ENCODE measurements around the gene CRTAC1.

Gene CRTAC1

GRCh38 chr10:98030093-98030821 lies at the start of gene CRTAC1:
TSS of gene CRTAC1 (minus strand) at chr10:98030621. CDS start at chr10:98030472, 149 bp downstream.
- DNase-seq (ENCODE audit: low read depth in 1 of 2, low spot score in 1 of 2) = no peak
- no peak for TF ChIP-seq JUND (IDR thresholded peaks at IDR 0.05; ENCODE audit: low read depth)
- in situ Hi-C loops (cut with HindIII; ENCODE audit: low pct_unique_long_range_greater_than_20kb, low sequenced_read_pairs) = no loop called here

- in situ Hi-C loops (cut with HindIII; ENCODE audit: low pct_unique_long_range_greater_than_20kb, low sequenced_read_pairs) = no loop called here
- DNase-seq (ENCODE audit: low read depth in 1 of 2, low spot score in 1 of 2) = no peak
- no peak for TF ChIP-seq JUND (IDR thresholded peaks at IDR 0.05; ENCODE audit: low read depth)
Observed at GRCh38 chr10:98078774-98079173, 48.4 kb upstream of the CRTAC1 start.

- no peak for TF ChIP-seq JUND (IDR thresholded peaks at IDR 0.05; ENCODE audit: low read depth)
- peak; percentile 30 to 70 for DNase-seq (ENCODE audit: low read depth in 1 of 2, low spot score in 1 of 2)
- in situ Hi-C loops (cut with HindIII; ENCODE audit: low pct_unique_long_range_greater_than_20kb, low sequenced_read_pairs) = no loop called here
Observed at GRCh38 chr10:98077223-98077622, 46.8 kb upstream of the CRTAC1 start.

- TF ChIP-seq JUND (IDR thresholded peaks at IDR 0.05; ENCODE audit: low read depth) = no peak
- in situ Hi-C loops (cut with HindIII; ENCODE audit: low pct_unique_long_range_greater_than_20kb, low sequenced_read_pairs) = no loop called here
- DNase-seq (ENCODE audit: low read depth in 1 of 2, low spot score in 1 of 2) = no peak
Observed at GRCh38 chr10:98076086-98076485, 45.7 kb upstream of the CRTAC1 start.

- no peak for TF ChIP-seq JUND (IDR thresholded peaks at IDR 0.05; ENCODE audit: low read depth)
- DNase-seq (ENCODE audit: low read depth in 1 of 2, low spot score in 1 of 2) = peak; percentile 43 to 69
- in situ Hi-C loops (cut with HindIII; ENCODE audit: low pct_unique_long_range_greater_than_20kb, low sequenced_read_pairs) = no loop called here
Observed at GRCh38 chr10:98074315-98074911, 44.0 kb upstream of the CRTAC1 start.

GRCh38 chr10:98067165-98067564 lies 36.7 kb upstream of the CRTAC1 start:
- no peak for TF ChIP-seq JUND (IDR thresholded peaks at IDR 0.05; ENCODE audit: low read depth)
- in situ Hi-C loops (cut with HindIII; ENCODE audit: low pct_unique_long_range_greater_than_20kb, low sequenced_read_pairs) = no loop called here
- no peak for DNase-seq (ENCODE audit: low read depth in 1 of 2, low spot score in 1 of 2)

GRCh38 chr10:98063740-98064027 lies 33.3 kb upstream of the CRTAC1 start:
- in situ Hi-C loops (cut with HindIII; ENCODE audit: low pct_unique_long_range_greater_than_20kb, low sequenced_read_pairs) = no loop called here
- no peak for TF ChIP-seq JUND (IDR thresholded peaks at IDR 0.05; ENCODE audit: low read depth)
- DNase-seq (ENCODE audit: low read depth in 1 of 2, low spot score in 1 of 2) = no peak

GRCh38 chr10:98062424-98062823 lies 32.0 kb upstream of the CRTAC1 start:
- in situ Hi-C loops (cut with HindIII; ENCODE audit: low pct_unique_long_range_greater_than_20kb, low sequenced_read_pairs) = no loop called here
- TF ChIP-seq JUND (IDR thresholded peaks at IDR 0.05; ENCODE audit: low read depth) = no peak
- no peak for DNase-seq (ENCODE audit: low read depth in 1 of 2, low spot score in 1 of 2)

GRCh38 chr10:98060079-98060478 lies 29.7 kb upstream of the CRTAC1 start:
- in situ Hi-C loops (cut with HindIII; ENCODE audit: low pct_unique_long_range_greater_than_20kb, low sequenced_read_pairs) = no loop called here
- no peak for TF ChIP-seq JUND (IDR thresholded peaks at IDR 0.05; ENCODE audit: low read depth)
- peak in 1 of 2 experiments; percentile 13 for DNase-seq (ENCODE audit: low read depth in 1 of 2, low spot score in 1 of 2)

- in situ Hi-C loops (cut with HindIII; ENCODE audit: low pct_unique_long_range_greater_than_20kb, low sequenced_read_pairs) = no loop called here
- no peak for DNase-seq (ENCODE audit: low read depth in 1 of 2, low spot score in 1 of 2)
- no peak for TF ChIP-seq JUND (IDR thresholded peaks at IDR 0.05; ENCODE audit: low read depth)
Observed at GRCh38 chr10:98058295-98058694, 27.9 kb upstream of the CRTAC1 start.

- TF ChIP-seq JUND (IDR thresholded peaks at IDR 0.05; ENCODE audit: low read depth) = no peak
- peak in 1 of 2 experiments; percentile 69 for DNase-seq (ENCODE audit: low read depth in 1 of 2, low spot score in 1 of 2)
- in situ Hi-C loops (cut with HindIII; ENCODE audit: low pct_unique_long_range_greater_than_20kb, low sequenced_read_pairs) = no loop called here
Observed at GRCh38 chr10:98055841-98056516, 25.6 kb upstream of the CRTAC1 start.

GRCh38 chr10:98047009-98047741 lies 16.8 kb upstream of the CRTAC1 start:
- in situ Hi-C loops (cut with HindIII; ENCODE audit: low pct_unique_long_range_greater_than_20kb, low sequenced_read_pairs) = no loop called here
- no peak for DNase-seq (ENCODE audit: low read depth in 1 of 2, low spot score in 1 of 2)
- no peak for TF ChIP-seq JUND (IDR thresholded peaks at IDR 0.05; ENCODE audit: low read depth)
